WERI-Rb-1 (cell line): ENCODE data around the gene NMT2.

Source experiments
- DNase-seq: peaks from one replicate; pipeline ENCODE4 v3.0.0-alpha.2; 2020
- H3K27ac ChIP-seq: fragments of 250-450 bp; sonication (Bioruptor Pico); 2 replicates; pipeline ENCODE4 v1.5.1; 2020; ENCODE audit warnings: mild to moderate bottlenecking, moderate library complexity
- H3K27me3 ChIP-seq: fragments of 250-450 bp; sonication (Bioruptor Pico); 2 replicates; pipeline ENCODE4 v1.5.1; 2021; ENCODE audit warnings: mild to moderate bottlenecking, low read depth, moderate library complexity; ENCODE audit not compliant: insufficient read depth, severe bottlenecking
- H3K36me3 ChIP-seq: fragments of 250-450 bp; sonication (Bioruptor Pico); 2 replicates; pipeline ENCODE4 v1.5.1; 2020; ENCODE audit warnings: mild to moderate bottlenecking, moderate library complexity
- H3K4me3 ChIP-seq: 2 replicates; pipeline ENCODE4 v1.5.1; 2011; ENCODE audit warnings: low read depth, mild to moderate bottlenecking, control low read depth, low read length
- H3K9me3 ChIP-seq: fragments of 250-450 bp; sonication (Bioruptor Pico); 2 replicates; pipeline ENCODE4 v1.5.1; 2021; ENCODE audit warnings: mild to moderate bottlenecking, moderate library complexity; ENCODE audit not compliant: severe bottlenecking
- TF ChIP-seq, protein P1 (sequence below): IDR thresholded peaks from 2 replicates; pipeline ENCODE4 v1.5.1; 2011; ENCODE audit warnings: low read depth, mild to moderate bottlenecking, control low read depth, inconsistent platforms, low read length

The NMT2 gene

DNA sequence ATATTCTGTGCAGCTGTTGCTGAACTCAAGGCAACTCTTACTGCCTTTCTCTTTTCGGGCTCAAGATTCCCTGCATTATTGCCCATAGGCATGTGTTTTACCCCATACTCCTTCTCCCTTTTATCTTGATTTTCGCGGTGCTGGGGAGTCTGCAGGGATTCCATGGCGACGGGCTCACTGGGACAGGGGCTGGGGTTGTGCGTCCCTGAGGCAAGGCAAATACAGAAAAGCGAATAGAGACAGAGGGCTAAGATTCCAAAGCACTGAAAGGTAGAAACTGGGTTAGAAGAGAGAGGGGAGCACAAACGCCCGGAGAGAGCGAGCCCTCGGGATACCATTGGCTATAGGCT lies 71.9 kb downstream of the NMT2 start:
- Histone ChIP-seq H3K27me3 (no peaks in the 10 kb centered on the region), H3K27ac (peak overlapping the region; percentile 97), H3K36me3 (peaks cover 3% of the 10 kb centered on the region; the same call in 1 of the 2 replicates), H3K4me3 (peak overlapping the region; percentile 84), H3K9me3 (no peaks in the 10 kb centered on the region)
- TF ChIP-seq, protein P1, sequence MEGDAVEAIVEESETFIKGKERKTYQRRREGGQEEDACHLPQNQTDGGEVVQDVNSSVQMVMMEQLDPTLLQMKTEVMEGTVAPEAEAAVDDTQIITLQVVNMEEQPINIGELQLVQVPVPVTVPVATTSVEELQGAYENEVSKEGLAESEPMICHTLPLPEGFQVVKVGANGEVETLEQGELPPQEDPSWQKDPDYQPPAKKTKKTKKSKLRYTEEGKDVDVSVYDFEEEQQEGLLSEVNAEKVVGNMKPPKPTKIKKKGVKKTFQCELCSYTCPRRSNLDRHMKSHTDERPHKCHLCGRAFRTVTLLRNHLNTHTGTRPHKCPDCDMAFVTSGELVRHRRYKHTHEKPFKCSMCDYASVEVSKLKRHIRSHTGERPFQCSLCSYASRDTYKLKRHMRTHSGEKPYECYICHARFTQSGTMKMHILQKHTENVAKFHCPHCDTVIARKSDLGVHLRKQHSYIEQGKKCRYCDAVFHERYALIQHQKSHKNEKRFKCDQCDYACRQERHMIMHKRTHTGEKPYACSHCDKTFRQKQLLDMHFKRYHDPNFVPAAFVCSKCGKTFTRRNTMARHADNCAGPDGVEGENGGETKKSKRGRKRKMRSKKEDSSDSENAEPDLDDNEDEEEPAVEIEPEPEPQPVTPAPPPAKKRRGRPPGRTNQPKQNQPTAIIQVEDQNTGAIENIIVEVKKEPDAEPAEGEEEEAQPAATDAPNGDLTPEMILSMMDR = no peak
- no peak for DNase-seq

DNA sequence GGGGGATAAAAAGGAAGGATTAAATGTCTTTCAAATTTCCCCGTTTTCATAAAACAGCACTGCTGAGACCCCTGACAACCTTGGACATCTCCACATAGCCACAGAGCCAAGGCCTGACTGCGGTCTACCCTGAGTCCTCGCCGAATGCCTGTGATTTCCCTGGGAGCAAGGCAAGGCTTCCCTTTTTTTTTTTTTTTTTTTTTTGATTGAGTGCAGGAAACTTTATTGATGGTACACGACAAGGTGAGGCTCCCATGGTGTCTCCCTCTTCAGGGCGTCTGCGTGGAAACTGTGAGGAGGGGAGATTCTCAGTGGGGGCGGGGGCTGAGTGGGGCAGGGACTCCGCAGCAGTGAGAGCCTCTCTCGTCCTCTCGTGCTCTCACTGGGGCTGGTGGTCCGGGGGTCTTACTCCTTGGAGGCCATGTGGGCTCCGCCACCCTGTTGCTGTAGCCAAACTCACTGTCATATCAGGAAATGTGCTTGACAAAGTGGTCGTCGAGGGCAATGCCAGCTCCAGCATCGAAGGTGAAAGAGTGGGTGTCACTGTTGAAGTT lies 75.6 kb downstream of the NMT2 start:
- peaks cover 3% of the 10 kb centered on the region; the same call in 1 of the 2 replicates for H3K36me3 ChIP-seq
- no peaks in the 10 kb centered on the region for H3K9me3 ChIP-seq
- H3K4me3 ChIP-seq = no peak overlapping the region
- H3K27me3 ChIP-seq = no peaks in the 10 kb centered on the region
- no peak for DNase-seq
- TF ChIP-seq, protein P1 = no peak
- H3K27ac ChIP-seq = no peak overlapping the region

DNA sequence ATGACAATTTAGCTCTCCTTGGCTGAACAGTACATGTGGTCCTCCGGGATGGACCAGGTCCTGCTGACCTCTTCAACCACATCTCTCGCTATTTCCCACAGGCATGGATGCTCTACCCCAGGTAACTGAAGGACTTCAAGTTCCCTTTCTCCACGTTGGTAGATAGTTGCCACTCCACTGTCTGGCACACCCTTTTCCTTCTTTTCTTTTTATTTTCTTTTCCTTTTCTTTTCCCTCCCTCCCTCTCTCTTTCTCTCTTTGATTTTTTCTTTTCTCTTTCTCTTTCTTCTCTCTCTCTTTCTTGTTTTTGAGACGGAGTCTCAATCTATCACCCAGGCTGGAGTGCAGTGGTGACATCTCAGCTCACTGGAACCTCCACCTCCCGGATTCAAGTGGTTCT lies 77.1 kb downstream of the NMT2 start:
- no peak for DNase-seq
- Histone ChIP-seq H3K27ac (no peak overlapping the region), H3K36me3 (no peaks in the 10 kb centered on the region), H3K9me3 (no peaks in the 10 kb centered on the region), H3K4me3 (no peak overlapping the region), H3K27me3 (no peaks in the 10 kb centered on the region)
- TF ChIP-seq, protein P1 = no peak

DNA sequence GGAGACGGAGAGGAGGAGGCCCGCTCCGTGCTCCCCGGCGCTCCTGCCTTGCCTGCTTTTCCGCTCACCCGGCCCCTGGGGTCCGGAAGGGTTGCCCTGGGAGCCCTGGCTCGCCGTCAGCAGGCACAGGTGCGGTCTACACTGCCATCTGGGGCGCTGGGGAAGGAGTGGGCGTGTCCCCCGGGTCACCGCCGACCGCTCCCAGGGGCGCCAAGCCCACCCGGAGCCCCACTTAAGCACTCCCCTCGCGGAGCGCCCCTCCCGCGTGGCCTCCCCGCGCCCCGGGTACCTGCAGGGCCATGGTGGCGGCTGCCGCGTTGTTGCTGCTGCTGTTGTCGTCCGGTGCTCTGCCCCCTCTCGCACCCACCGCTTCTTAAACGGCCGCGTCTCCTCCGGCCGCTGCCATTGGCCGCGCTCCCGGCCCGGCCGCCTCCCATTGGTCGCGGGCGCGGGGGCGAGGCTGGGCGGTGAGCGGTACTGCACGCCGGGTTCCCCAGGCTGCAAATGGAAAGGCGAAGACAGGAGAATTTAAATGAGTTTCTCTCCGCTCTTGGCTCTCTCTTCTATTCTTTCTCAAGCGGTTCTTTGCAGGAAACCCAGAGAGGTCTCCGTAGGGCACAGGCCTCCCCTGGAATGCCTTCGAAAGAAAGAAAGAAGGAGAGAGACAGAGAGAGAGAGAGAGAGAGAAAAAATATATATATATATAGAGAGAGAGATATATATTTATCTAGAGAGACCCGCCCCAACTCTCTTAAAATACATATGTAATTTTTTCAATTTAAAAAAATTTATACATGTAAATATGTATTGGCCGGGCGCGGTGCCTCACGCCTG lies 79.8 kb downstream of the NMT2 start, which contains the start of gene ACBD7:
Gene ACBD7, minus strand, starts transcription at position 349 of the 834 bp plus-strand sequence. Its CDS starts 48 bp downstream, at position 301.
- H3K27ac ChIP-seq = peak within 1 kb of the TSS; percentile 64
- no peaks in the 10 kb centered on the region for H3K27me3 ChIP-seq
- TF ChIP-seq, protein P1 = no peak

DNA sequence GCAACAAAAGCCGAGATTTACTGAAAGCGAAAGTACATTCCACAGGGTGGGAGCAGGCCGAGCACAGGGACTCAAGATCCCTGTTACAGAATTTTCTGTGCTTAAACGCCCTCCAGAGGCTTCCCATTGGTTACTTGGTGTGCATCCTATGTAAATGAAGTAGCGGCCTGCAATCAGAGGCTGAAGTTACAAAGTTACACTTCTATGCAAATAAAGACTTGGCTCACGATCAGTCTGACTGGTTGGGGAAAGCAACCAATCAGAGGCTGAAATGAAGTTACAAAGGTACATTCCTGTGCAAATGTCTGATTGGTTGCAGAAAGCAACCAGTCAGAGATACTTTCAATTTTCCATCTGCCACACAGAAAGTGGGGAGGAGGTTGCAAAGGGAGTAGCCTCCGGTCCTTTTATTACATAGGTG lies 84.0 kb downstream of the NMT2 start:
- Histone ChIP-seq H3K4me3 (no peak overlapping the region), H3K9me3 (no peaks in the 10 kb centered on the region), H3K36me3 (no peaks in the 10 kb centered on the region), H3K27me3 (no peaks in the 10 kb centered on the region), H3K27ac (no peak overlapping the region)
- no peak for DNase-seq
- TF ChIP-seq, protein P1 = no peak

More for the DNA sequence above, 79.8 kb downstream of the NMT2 start, which contains the start of gene ACBD7:
- Histone ChIP-seq H3K9me3 (no peaks in the 10 kb centered on the region), H3K36me3 (no peaks in the 10 kb centered on the region), H3K4me3 (peak within 1 kb of the TSS; percentile 71)
- DNase-seq = peak; percentile 74
